ENCODE data around the gene IDH2.

The IDH2 gene

DNA sequence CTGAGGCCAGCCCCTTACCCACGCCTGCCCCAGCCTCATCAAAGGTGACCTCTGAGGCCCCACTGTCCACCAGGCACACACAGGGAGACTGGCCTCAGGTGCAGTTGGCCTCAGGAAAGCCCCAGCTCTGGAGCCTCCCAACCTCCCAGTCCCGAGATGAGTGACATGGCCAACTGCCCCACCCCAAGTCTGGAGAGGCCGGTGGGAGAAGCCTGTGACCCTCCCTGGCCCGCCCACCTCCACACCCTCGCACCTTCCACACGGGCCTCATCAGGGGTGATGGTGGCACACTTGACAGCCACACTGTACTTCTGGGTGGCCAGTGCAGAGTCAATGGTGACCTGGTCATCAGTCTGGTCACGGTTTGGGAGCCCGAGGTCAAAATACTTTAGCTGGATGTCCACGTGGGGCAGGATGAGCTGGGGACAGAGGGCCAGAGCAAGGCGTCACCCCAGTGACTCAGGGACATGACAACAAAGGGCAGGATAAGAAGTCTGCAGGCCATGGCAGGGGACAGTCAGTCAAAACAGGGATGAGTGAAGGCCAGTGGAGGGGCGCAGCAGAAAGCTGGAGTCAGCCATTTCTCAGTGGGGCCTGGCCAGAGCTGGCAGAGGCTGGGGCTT lies 11.9 kb downstream of the IDH2 start:
- DNase-seq, result no peak
- intact Hi-C loops (cut with DNase I), result no loop called here

DNA sequence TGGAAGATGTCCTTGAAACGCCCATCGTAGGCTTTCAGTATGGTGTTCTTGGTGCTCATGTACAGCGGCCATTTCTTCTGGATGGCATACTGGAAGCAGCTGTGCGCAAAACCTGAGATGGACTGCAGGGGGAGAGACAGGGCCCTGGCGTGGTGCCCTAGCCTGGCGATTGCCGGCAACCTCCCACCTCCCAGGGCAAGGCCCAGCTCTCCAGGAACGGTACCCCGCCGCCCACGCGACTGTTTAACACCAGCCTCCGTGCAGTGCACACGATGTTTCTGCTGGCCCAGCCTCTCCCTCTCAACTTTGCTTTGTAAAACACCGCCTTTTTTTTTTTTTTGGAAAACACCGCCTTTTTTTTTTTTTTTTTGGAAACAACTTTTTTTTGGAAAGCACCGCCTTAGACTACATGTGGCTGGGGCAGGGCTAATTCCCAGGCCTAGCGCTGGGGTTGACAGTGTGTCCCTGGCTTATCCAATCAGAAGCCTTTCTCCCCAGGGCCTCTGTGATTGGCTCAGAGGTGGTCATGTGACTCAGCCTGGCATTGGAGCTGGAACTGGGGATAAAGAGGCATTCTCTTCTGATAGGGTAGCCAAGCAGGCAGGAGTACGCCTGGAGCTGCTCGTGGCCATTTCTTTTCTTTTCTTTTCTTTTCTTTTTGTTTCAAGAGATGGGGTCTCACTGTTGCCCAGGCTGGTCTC lies 14.7 kb downstream of the IDH2 start:
- peak in 33 of 42 donors; percentile 33 to 84 (median 64) for DNase-seq
- intact Hi-C loops (cut with DNase I), result no loop called here

DNA sequence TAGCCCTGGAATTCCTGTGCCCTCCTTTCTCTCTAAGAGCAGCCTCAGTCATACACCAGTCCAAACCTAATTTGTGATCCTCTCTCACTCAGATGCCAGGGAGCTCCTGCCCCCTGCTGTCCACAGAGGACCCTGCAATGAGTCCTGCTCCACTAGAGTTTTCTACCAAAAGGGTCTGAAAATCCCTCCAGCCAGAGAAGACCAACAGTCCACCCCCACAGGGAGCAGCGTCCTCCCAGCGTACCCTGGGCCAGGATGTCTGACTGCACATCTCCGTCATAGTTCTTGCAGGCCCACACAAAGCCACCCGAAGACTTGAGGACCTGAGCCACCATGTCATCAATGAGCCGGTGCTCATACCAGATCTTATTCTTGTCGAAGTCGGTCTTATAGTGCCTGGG lies 15.4 kb downstream of the IDH2 start:
- intact Hi-C loops (cut with DNase I), result no loop called here

GRCh38 chr15:90085565-90085964 lies 16.7 kb downstream of the IDH2 start:
- intact Hi-C loops (cut with DNase I), result no loop called here
- no peak for DNase-seq

More for the DNA sequence above, 15.4 kb downstream of the IDH2 start:
- DNase-seq, result peak in 14 of 42 donors; percentile 35 to 74 (median 51)

DNA sequence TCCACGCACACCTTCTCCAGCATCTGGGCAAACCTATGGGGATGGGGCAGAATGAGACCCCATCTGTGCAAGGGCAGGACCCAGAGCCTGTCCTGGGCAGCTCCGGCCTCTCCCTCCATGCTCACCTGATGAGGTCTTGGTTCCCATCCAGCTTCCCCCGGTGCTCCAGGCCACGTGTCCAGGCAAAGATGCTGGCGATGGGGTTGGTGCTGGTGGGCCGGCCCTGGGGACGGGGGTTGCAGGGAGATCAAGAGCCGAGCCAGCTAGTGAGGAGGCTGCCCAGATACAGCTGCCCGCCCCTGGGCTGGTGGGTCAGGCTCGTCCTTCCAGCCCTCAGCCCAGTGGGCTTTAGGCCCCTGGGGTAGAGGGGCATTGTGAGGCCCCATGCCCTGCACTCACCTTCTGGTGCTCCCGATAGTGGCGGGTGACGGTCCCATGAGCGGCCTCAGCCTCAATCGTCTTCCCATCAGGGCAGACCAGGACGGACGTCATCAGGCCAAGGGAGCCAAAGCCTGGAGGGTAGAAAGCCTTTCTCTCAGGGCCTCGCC lies 17.3 kb downstream of the IDH2 start:
- intact Hi-C loops (cut with DNase I), result no loop called here
- no peak for DNase-seq

DNA sequence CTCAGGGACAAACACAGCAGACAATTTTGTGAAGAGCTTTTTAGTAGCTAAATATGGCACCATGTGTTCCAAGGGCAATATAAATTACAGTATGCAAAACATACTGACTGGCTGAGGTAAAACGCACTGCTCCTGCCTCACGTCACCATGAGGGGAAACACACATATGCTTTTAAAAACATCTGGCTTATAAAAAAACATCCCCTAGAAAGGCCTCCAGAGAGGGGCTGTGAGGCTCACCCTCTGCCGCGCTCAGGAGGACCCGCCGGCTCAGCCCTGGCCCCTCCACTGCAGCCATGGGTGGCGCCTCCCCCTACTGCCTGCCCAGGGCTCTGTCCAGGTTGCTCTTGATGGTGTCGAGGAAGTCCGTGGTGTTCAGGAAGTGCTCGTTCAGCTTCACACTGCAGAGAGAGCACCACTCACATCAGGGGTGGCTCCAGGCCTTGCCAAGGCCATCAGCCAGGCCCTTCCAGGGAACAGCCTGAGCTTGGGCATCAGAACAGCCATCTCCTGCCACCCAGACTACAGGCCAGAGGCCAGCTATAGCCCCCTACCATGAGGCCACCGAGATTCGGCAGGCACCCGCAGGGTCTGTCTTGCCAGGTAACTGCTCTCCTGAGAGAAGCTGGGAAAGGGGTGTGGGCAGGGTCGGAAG lies 18.2 kb downstream of the IDH2 start:
- DNase-seq, result no peak
- intact Hi-C loops (cut with DNase I), result no loop called here

- no peak for DNase-seq
- intact Hi-C loops (cut with DNase I), result no loop called here
These were observed 18.8 kb downstream of the IDH2 start for GRCh38 chr15:90083419-90083818.

DNA sequence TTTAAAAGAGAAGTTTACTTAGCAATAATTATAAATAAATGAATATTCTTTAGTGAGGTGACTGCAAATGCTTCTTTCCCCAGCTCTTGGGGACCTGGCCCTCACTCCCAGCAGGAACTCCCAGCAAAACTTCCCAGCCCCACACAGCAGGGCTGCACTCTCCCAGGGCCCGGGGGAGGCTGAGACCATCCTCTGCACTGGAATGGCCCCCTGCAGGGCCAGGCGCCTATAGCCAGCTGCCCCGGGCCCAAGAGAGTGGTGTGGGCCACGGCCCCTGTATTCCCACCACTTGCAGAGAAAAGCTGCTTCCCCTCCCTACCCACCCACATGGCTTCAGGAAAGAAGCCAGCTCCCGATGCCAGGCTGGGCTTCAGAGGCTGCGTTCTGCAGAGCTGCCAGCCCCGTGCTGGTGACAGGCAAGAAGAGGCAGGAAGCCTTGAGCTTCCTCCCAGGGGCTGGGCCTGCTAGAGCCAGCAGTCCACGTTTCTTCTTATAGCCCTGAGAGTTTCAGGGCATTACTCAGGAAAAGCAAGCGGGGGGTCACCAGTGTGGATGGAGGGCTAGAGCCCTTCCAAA lies 20.0 kb downstream of the IDH2 start:
- intact Hi-C loops (cut with DNase I), result no loop called here

DNA sequence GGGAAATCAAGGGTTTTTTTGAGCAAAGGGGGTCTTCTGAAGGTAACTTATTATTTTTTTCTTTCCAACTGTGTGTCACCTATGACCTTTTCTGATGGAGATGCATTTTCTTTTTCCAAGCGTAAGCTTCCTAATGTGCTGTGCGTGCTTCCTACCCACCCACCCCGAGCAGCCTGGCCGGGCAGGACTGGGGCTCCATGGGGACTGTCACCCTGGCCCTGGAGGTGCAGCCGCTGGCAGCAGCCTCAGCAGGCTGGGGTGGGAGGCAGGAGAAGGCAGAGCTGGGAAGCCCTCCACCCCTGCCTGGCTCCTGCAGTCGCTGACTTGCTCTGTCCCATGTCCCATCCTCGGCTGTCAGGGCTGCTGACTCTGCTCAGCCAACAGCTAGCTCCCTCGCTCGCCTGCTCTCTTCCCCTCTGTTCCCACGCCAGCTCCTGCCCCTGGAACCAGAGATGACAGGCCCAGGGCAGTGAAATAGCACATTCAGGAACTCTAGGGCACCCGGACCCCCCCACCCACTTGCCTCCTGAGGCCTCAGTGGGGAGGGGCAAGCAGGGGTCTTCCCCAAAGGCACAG lies 21.4 kb downstream of the IDH2 start:
- peak in 11 of 42 donors; percentile 17 to 61 (median 43) for DNase-seq
- intact Hi-C loops (cut with DNase I), result no loop called here

More for the DNA sequence above, 20.0 kb downstream of the IDH2 start:
- DNase-seq, result peak in 40 of 42 donors; percentile 46 to 87 (median 72)

- intact Hi-C loops (cut with DNase I), result no loop called here
- DNase-seq, result no peak
These were observed 21.9 kb downstream of the IDH2 start for GRCh38 chr15:90080458-90080755.

- DNase-seq, result no peak
- intact Hi-C loops (cut with DNase I), result loop anchor here (10.0 kb wide), 1 partner anchor 325 kb away; the partner anchor contains the start of gene MESP1
These were observed 22.4 kb downstream of the IDH2 start for GRCh38 chr15:90079619-90080457.

DNA sequence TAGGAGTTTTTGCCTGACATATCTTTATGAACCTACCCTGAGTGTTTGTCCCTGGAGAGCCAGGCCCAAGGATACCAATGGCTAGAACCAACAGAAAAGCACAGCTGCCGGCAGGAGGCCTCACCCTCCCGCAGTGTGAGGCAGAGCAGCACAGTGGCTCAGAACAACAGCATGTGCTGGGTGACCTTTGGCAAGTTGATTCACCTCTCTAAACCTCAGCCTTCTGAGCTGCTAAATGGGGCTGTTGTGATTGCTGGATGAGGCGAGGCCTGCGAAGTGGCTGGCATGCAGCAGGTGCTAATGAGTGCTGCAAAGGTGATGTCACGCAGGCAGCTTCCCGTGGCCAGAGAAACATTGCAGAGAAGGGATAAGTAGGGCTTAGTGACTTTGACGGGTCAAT lies 23.3 kb downstream of the IDH2 start:
- DNase-seq, result no peak
- intact Hi-C loops (cut with DNase I), result loop anchor here (10.0 kb wide), 1 partner anchor 324 kb away; the partner anchor contains the start of gene MESP1

GRCh38 chr15:90076716-90077115 lies 25.6 kb downstream of the IDH2 start:
- intact Hi-C loops (cut with DNase I), result loop anchor here (10.0 kb wide), 1 partner anchor 322 kb away; the partner anchor contains the start of gene MESP1
- no peak for DNase-seq

GRCh38 chr15:90075420-90076289 lies 26.6 kb downstream of the IDH2 start:
- DNase-seq, result peak in 23 of 42 donors; percentile 33 to 83 (median 55)
- intact Hi-C loops (cut with DNase I), result loop anchor here (10.0 kb wide), 1 partner anchor 321 kb away; the partner anchor contains the start of gene MESP1

- intact Hi-C loops (cut with DNase I), result loop anchor here (10.0 kb wide), 1 partner anchor 320 kb away; the partner anchor contains the start of gene MESP1
- DNase-seq, result no peak
These were observed 27.4 kb downstream of the IDH2 start for GRCh38 chr15:90074916-90075315.

- DNase-seq, result no peak
- intact Hi-C loops (cut with DNase I), result loop anchor here (10.0 kb wide), 1 partner anchor 319 kb away; the partner anchor contains the start of gene MESP1
These were observed 28.2 kb downstream of the IDH2 start for GRCh38 chr15:90074023-90074422.

All from head of caudate nucleus (tissue), 42 donors.